GOT3 (cell line): ENCODE data around the gene RAD17.
"Not testable (repeated sequence)": the region's sequence is repeated elsewhere in the genome, so short reads cannot be mapped to it uniquely, and the experiment has no call there.

Experiments used
- DNase-seq: peaks from one replicate; lab custom pipeline; 2025; ENCODE audit warnings: mixed read lengths; lab: John Stamatoyannopoulos, UW

Gene RAD17

GRCh38 chr5:69378376-69378775, 8.8 kb downstream of the RAD17 start:
- no peak for DNase-seq

- DNase-seq: no peak
These were observed 35.2 kb downstream of the RAD17 start for GRCh38 chr5:69404659-69405330.

GRCh38 chr5:69414885-69415583, 45.4 kb downstream of the RAD17 start, which contains the start of gene MARVELD2:
Gene MARVELD2 (plus strand): TSS chr5:69415116. CDS start chr5:69419386, 4,270 bp downstream.
- DNase-seq: no peak

GRCh38 chr5:69415584-69415958, 46.0 kb downstream of the RAD17 start:
- DNase-seq: no peak

GRCh38 chr5:69416180-69416579, 46.6 kb downstream of the RAD17 start:
- no peak for DNase-seq

GRCh38 chr5:69416699-69417098, 47.1 kb downstream of the RAD17 start:
- no peak for DNase-seq

GRCh38 chr5:69418554-69418953, 48.9 kb downstream of the RAD17 start:
- no peak for DNase-seq

GRCh38 chr5:69431424-69432303, 62.0 kb downstream of the RAD17 start:
- DNase-seq: no peak

- DNase-seq: no peak
These were observed 63.0 kb downstream of the RAD17 start for GRCh38 chr5:69432412-69433206.

- DNase-seq: not testable (repeated sequence)
These were observed 65.8 kb downstream of the RAD17 start for GRCh38 chr5:69435276-69435884.

GRCh38 chr5:69444127-69444754, 74.6 kb downstream of the RAD17 start:
- DNase-seq: no peak

- no peak for DNase-seq
These were observed 79.9 kb downstream of the RAD17 start for GRCh38 chr5:69449511-69449910.

GRCh38 chr5:69450116-69450515, 80.5 kb downstream of the RAD17 start:
- no peak for DNase-seq

GRCh38 chr5:69450527-69450926, 80.9 kb downstream of the RAD17 start:
- DNase-seq: not testable (repeated sequence)

GRCh38 chr5:69451941-69452647, 82.5 kb downstream of the RAD17 start:
- no peak for DNase-seq

- DNase-seq: not testable (repeated sequence)
These were observed 83.9 kb downstream of the RAD17 start for GRCh38 chr5:69453487-69453886.

GRCh38 chr5:69454460-69455249, 85.0 kb downstream of the RAD17 start:
- DNase-seq: no peak

GRCh38 chr5:69455428-69455988, 85.9 kb downstream of the RAD17 start:
- DNase-seq: not testable (repeated sequence)

- DNase-seq: no peak
These were observed 92.6 kb downstream of the RAD17 start for GRCh38 chr5:69462170-69462569.
